Measurements from ENCODE around the gene HDHD5.

The HDHD5 gene

DNA sequence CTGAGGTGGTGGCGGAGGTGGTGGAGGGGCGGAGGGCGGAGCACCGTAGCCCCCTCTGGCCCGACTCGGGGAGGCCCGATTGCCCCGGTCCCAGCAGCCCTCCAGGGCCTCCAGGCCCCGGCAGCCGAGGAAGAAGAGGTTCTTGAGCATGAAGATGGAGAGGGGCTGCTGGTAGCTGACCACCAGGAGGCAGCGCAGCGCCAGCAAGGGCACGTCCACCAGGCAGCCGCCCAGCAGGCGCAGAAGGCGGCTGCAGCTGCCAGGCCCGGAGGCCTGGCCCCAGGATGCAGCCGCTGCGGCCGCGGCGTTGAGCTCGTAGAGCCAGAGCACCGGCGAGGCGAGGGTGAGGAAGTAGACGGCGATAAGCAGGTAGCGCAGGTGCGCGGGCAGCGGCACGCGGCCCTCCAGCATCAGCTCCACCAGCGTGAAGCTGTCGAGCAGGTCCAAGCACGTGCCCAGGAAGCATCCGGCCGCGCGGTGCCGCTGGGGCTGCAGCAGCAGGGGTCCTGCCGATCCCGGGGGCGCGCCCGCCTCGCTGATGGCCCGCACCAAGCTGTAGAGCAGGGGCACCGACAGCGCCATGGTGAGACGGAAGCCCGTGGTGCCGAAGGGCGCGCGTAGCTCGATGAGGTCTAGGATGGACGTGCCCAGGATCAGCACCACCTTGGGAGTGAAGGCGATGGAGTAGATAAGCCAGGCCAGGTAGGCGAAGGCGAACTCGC is 39.4 kb downstream of the HDHD5 start:
- no peak for DNase-seq

- DNase-seq, result no peak
These were observed 40.7 kb downstream of the HDHD5 start for GRCh38 chr22:17118342-17118741.

GRCh38 chr22:17117890-17118289 is 41.2 kb downstream of the HDHD5 start:
- DNase-seq, result no peak

GRCh38 chr22:17117400-17117799 is 41.7 kb downstream of the HDHD5 start:
- no peak for DNase-seq

- no peak for DNase-seq
These were observed 42.3 kb downstream of the HDHD5 start for GRCh38 chr22:17116572-17117330.

DNA sequence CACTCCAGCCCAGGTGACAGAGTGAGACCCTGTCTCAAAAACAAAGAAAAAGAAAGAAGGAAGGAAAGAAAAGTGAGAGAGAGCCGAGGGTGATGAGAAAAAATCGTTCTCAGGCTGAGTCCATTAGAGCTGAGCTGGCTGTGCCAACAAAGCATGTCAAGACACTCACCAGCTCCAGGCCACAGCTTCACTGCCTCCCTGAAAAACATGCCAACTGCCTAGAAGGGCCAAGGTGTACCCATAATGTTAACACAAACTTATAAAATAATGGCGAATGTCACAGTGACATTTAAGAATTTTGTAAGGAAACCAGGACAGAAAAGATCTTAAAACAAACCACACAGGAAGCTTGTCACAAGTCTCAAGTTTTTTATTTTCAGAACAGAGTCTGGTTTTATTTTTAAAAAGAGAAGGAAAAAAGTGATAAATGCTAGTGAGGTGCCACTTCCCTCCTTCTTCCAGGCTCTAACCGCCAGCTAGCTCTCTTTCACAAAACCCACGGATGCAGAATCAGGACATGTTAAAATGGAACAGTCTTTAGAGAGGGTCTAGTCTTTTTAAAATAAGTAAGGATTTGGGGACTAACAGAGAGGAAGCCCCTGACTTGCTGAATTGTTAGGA is 43.0 kb downstream of the HDHD5 start:
- no peak for DNase-seq

DNA sequence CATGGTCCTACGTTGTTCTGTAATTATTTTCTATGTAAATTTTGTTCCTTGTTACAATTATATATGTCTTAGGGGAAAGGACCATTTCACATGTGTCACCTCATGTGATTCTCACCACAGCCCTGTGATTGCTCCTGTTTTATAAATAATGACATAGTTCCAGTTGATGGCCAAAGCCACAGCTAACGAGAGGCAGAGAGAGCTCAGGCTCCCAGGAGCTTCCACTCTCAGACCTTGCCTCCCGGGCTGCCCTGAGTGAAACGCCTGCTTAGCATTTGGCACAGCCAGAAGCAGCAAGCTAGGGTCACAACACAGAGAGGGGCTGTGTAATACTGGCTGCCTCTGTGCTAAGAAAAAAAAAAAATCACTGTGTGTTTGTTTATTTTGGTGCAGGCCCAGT is 43.8 kb downstream of the HDHD5 start:
- no peak for DNase-seq

DNA sequence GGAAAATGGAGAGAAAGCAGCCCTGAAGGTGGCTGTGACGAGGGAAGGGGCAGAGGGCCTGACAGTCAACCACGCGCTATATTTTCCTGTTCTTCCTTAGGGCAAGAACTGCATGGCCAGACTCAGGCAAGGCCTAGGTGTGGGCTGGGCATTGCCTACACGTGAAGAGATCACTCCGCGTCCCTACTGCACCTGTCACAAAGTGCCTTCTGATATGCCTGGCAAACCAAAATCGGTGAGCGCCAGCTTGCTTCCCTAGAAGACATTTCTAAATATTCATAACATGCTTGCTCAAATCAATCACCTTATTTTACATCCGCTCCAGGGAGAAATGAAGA is 44.2 kb downstream of the HDHD5 start:
- no peak for DNase-seq

- DNase-seq, result no peak
These were observed 44.7 kb downstream of the HDHD5 start for GRCh38 chr22:17114173-17114897.

GRCh38 chr22:17113600-17113999 is 45.5 kb downstream of the HDHD5 start:
- DNase-seq, result no peak

- DNase-seq, result no peak
These were observed 46.5 kb downstream of the HDHD5 start for GRCh38 chr22:17112491-17113042.

- no peak for DNase-seq
These were observed 48.1 kb downstream of the HDHD5 start for GRCh38 chr22:17110791-17111550.

DNA sequence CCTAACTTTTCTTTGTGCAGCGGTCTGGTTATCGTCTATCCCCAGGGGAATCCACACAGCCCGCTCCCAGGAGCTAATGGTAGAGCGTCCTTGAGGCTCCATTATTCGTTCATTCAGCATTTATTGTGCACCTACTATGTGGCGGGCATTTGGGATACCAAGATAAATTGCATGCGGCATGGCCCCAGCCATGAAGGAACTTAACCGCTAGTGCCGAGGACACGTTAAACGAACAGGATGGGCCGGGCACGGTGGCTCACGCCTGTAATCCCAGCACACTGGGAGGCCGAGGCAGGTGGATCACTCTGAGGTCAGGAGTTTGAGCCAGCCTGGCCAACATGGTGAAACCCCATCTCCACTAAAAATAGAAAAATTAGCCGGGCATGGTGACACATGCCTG is 49.1 kb downstream of the HDHD5 start:
- no peak for DNase-seq

DNA sequence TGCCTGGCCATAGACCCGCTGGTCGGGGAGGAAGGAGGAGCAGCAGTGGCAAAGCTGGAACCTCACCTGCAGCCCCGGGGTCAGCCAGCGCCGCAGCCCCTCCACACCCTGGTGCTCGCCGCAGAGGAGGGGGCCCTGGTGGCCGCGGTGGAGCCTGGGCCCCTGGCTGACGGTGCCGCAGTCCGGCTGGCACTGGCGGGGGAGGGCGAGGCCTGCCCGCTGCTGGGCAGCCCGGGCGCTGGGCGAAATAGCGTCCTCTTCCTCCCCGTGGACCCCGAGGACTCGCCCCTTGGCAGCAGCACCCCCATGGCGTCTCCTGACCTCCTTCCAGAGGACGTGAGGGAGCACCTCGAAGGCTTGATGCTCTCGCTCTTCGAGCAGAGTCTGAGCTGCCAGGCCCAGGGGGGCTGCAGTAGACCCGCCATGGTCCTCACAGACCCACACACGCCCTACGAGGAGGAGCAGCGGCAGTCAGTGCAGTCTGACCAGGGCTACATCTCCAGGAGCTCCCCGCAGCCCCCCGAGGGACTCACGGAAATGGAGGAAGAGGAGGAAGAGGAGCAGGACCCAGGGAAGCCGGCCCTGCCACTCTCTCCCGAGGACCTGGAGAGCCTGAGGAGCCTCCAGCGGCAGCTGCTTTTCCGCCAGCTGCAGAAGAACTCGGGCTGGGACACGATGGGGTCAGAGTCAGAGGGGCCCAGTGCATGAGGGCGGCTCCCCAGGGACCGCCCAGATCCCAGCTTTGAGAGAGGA is 49.8 kb downstream of the HDHD5 start:
- DNase-seq, result no peak

GRCh38 chr22:17108256-17109112 is 50.6 kb downstream of the HDHD5 start:
- DNase-seq, result no peak

GRCh38 chr22:17107547-17107810 is 51.6 kb downstream of the HDHD5 start:
- DNase-seq, result no peak

GRCh38 chr22:17106785-17107546 is 52.1 kb downstream of the HDHD5 start:
- no peak for DNase-seq

DNA sequence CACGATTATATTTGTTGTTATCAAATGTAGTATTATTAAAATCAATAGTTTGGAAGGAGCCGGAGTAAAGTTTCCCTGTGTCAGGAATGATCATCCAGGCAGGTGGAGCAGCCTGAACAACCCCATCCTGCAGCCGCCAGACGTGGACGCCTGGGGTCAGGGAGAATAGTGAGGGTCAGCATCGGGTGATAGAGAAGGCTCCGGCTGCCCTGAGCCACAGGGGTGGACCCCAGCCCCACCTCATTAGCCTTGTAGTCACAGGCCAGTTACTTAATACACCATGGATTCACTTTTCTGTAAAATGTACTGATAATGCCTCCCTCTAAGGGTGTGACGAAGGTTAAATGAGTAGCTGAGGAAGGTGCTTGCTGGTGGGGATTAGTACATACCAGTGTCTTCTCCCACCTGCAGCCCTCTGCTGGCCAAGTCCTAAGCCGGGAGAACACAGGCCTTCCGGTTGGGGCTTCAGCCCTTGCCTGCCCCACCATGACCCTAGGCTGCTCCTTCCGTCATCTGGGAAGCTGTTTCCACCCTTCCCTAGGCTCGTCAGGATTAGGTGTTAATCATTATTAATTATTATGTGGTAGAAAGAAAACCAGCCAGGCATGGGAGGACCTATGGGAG is 52.8 kb downstream of the HDHD5 start:
- no peak for DNase-seq
